ENCODE data around the gene OTOS.

Gene OTOS

GRCh38 chr2:240166191-240166590 lies 25.7 kb upstream of the OTOS start:
- DNase-seq (ENCODE audit: extremely low spot score) = no peak
- CTCF ChIA-PET = no interaction called here
- POLR2A ChIA-PET = no interaction called here
- no peak for TF ChIP-seq FOXK2 (IDR thresholded peaks at IDR 0.05)
- no peak for TF ChIP-seq ARNT (IDR thresholded peaks at IDR 0.05)
- TF ChIP-seq TARDBP (IDR thresholded peaks at IDR 0.05) = no peak
- TF ChIP-seq BHLHE40 (IDR thresholded peaks at IDR 0.05; ENCODE audit: borderline replicate concordance) = no peak
- TF ChIP-seq L3MBTL2 (conservative IDR thresholded peaks at IDR 0.05) = no peak
- TF ChIP-seq, protein P1, sequence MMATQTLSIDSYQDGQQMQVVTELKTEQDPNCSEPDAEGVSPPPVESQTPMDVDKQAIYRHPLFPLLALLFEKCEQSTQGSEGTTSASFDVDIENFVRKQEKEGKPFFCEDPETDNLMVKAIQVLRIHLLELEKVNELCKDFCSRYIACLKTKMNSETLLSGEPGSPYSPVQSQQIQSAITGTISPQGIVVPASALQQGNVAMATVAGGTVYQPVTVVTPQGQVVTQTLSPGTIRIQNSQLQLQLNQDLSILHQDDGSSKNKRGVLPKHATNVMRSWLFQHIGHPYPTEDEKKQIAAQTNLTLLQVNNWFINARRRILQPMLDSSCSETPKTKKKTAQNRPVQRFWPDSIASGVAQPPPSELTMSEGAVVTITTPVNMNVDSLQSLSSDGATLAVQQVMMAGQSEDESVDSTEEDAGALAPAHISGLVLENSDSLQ (IDR thresholded peaks at IDR 0.05) = no peak
- TF ChIP-seq LEF1 (IDR thresholded peaks at IDR 0.05; ENCODE audit: borderline replicate concordance) = no peak
- TF ChIP-seq HDGF (IDR thresholded peaks at IDR 0.05; ENCODE audit: borderline replicate concordance) = no peak

DNA sequence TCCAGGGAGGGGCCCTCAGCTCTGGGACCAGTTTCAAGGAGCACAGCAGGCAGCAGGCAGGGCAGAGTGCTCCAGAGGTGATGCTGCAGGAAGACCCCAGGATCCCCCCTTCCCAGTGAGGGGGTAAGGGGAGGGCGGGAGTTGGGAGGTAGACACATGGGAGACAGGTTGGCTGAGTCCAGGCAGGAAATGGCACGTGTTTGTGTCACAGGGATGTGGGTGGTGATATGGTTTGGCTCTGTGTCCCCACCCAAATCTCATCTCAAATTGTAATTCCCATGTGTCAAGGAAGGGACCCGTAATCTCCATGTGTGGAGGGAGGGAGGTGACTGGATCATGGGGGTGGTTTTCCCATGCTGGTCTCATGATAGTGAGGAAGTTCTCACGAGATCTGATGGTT lies 25.2 kb upstream of the OTOS start:
- TF ChIP-seq LEF1 (IDR thresholded peaks at IDR 0.05; ENCODE audit: borderline replicate concordance) (no peak), L3MBTL2 (conservative IDR thresholded peaks at IDR 0.05) (no peak)
- CTCF ChIA-PET = no interaction called here
- DNase-seq (ENCODE audit: extremely low spot score) = no peak
- POLR2A ChIA-PET = no interaction called here

GRCh38 chr2:240165034-240165433 lies 24.6 kb upstream of the OTOS start:
- CTCF ChIA-PET = no interaction called here
- TF ChIP-seq SP1 (IDR thresholded peaks at IDR 0.05) (no peak), ELF4 (IDR thresholded peaks at IDR 0.05) (no peak), HDGF (IDR thresholded peaks at IDR 0.05; ENCODE audit: borderline replicate concordance) (no peak), SUZ12 (IDR thresholded peaks at IDR 0.05) (no peak)
- TF ChIP-seq, protein P1 (IDR thresholded peaks at IDR 0.05) = no peak
- POLR2A ChIA-PET = no interaction called here
- DNase-seq (ENCODE audit: extremely low spot score) = no peak

- no peak for DNase-seq (ENCODE audit: extremely low spot score)
- ChIA-PET POLR2A (no interaction called here), CTCF (no interaction called here)
- TF ChIP-seq FOXK2 (IDR thresholded peaks at IDR 0.05) = no peak
- no peak for TF ChIP-seq ELF4 (IDR thresholded peaks at IDR 0.05)
- TF ChIP-seq LEF1 (IDR thresholded peaks at IDR 0.05; ENCODE audit: borderline replicate concordance) = no peak
- no peak for TF ChIP-seq TARDBP (IDR thresholded peaks at IDR 0.05)
Observed at GRCh38 chr2:240164586-240164985, 24.1 kb upstream of the OTOS start.

- CTCF ChIA-PET = no interaction called here
- TF ChIP-seq ARNT (IDR thresholded peaks at IDR 0.05) (no peak), FOXM1 (IDR thresholded peaks at IDR 0.05; ENCODE audit: borderline replicate concordance) (no peak), ELF4 (IDR thresholded peaks at IDR 0.05) (no peak), SP1 (IDR thresholded peaks at IDR 0.05) (no peak), HDGF (IDR thresholded peaks at IDR 0.05; ENCODE audit: borderline replicate concordance) (no peak), SUZ12 (IDR thresholded peaks at IDR 0.05) (no peak)
- TF ChIP-seq, protein P1 (IDR thresholded peaks at IDR 0.05) = no peak
- POLR2A ChIA-PET = no interaction called here
- DNase-seq (ENCODE audit: extremely low spot score) = no peak
Observed at GRCh38 chr2:240163844-240164574, 23.6 kb upstream of the OTOS start.

DNA sequence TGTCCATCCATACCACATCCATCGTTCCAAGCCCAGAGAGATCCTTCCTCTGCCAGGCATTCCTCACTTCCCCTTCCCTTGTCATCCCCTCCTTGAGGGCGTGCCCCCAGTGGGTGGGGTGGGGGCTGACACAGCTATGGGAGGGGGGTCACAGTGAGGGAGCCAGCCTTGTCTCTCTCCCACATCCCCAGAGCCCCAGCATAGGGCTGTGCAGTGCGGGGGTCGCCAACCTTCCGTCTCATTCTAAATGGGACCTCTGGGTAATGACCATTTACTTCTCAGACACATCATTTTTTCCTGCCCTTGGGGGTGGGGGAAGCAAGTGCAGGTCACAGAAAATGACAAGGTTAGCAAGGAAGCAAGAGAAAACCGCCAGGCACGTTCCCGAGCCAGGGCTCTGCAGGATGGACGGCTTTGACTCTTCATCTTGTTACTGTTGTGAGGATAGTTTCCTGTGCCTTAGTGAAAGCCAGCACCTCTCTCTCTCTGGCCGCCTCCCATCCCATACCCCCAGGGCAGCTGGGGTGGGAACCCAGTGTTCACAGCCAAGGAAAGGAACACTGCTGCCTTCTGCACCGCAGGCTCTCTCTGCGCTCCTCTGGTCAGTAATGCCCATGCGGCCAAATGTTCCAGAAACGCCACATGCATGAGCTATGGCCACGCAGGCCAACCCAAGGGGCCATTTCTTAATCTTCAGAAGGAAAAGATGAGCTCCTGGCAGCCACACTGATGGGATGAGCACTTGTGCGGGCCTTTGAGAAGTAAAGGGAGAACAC lies 22.7 kb upstream of the OTOS start:
- POLR2A ChIA-PET = no interaction called here
- TF ChIP-seq TARDBP (IDR thresholded peaks at IDR 0.05) = no peak
- no peak for TF ChIP-seq ELF4 (IDR thresholded peaks at IDR 0.05)
- TF ChIP-seq CTBP1 (IDR thresholded peaks at IDR 0.05; ENCODE audit: borderline replicate concordance) = no peak
- TF ChIP-seq L3MBTL2 (conservative IDR thresholded peaks at IDR 0.05) = no peak
- no peak for TF ChIP-seq FOXM1 (IDR thresholded peaks at IDR 0.05; ENCODE audit: borderline replicate concordance)
- no peak for TF ChIP-seq SP1 (IDR thresholded peaks at IDR 0.05)
- no peak for TF ChIP-seq FOXK2 (IDR thresholded peaks at IDR 0.05)
- no peak for TF ChIP-seq HDGF (IDR thresholded peaks at IDR 0.05; ENCODE audit: borderline replicate concordance)
- TF ChIP-seq BHLHE40 (IDR thresholded peaks at IDR 0.05; ENCODE audit: borderline replicate concordance) = no peak
- TF ChIP-seq ARNT (IDR thresholded peaks at IDR 0.05) = no peak
- TF ChIP-seq SUZ12 (IDR thresholded peaks at IDR 0.05) = no peak
- TF ChIP-seq ZNF384 (IDR thresholded peaks at IDR 0.05) = no peak
- no peak for TF ChIP-seq NFRKB (IDR thresholded peaks at IDR 0.05)
- TF ChIP-seq LEF1 (IDR thresholded peaks at IDR 0.05; ENCODE audit: borderline replicate concordance) = no peak
- TF ChIP-seq FOXA1 (IDR thresholded peaks at IDR 0.05) = no peak
- TF ChIP-seq, protein P1 (IDR thresholded peaks at IDR 0.05) = no peak
- DNase-seq (ENCODE audit: extremely low spot score) = no peak
- CTCF ChIA-PET = interaction anchor here (0.6 kb wide), 1 partner anchor 1270 kb away, joined by 3 read pairs; no protein-coding TSS in a partner anchor

All from HEK293T (cell line).